Upper lobe of left lung (tissue), 4 donors: Measurements from ENCODE around the gene SMG7.

Experiments used
- EP300 ChIP-seq, 4 donors: sonication (generic); formaldehyde crosslinking; IDR thresholded peaks; one replicate each; pipeline ENCODE4 v1.5.1; 2017; ENCODE audit warnings: antibody characterized with exemption in 4 of 4, control low read depth in 2 of 4
- TF ChIP-seq, protein P1 (sequence below), 6 experiments: fragments of 450-650 bp in 4 of 6; fragments of 200-600 bp in 2 of 6; sonication (generic) in 2 of 6; IDR thresholded peaks; one replicate each; pipeline ENCODE4 v1.5.1; 2016 to 2019; ENCODE audit warnings: antibody characterized with exemption in 6 of 6

DNA sequence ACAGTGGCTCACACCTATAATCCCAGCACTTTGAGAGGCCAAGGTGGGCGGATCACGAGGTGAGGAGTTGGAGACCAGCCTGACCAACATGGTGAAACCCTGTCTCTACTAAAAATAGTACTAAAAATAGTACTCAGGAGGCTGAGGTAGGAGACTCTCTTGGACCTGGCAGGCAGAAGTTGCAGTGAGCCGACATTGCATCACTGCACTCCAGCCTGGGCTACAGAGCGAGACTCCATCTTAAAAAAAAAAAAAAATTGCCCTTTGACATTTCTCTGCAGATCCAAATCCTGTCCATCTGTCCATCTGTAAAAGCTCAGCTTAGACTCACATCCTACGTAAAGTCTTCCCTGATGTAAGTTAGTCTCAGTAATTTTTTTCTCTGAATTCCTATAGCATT is 124.2 kb downstream of the SMG7 start:
- TF ChIP-seq EP300 (IDR thresholded peaks at IDR 0.05): no peak
- TF ChIP-seq, protein P1, sequence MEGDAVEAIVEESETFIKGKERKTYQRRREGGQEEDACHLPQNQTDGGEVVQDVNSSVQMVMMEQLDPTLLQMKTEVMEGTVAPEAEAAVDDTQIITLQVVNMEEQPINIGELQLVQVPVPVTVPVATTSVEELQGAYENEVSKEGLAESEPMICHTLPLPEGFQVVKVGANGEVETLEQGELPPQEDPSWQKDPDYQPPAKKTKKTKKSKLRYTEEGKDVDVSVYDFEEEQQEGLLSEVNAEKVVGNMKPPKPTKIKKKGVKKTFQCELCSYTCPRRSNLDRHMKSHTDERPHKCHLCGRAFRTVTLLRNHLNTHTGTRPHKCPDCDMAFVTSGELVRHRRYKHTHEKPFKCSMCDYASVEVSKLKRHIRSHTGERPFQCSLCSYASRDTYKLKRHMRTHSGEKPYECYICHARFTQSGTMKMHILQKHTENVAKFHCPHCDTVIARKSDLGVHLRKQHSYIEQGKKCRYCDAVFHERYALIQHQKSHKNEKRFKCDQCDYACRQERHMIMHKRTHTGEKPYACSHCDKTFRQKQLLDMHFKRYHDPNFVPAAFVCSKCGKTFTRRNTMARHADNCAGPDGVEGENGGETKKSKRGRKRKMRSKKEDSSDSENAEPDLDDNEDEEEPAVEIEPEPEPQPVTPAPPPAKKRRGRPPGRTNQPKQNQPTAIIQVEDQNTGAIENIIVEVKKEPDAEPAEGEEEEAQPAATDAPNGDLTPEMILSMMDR (IDR thresholded peaks at IDR 0.05): no peak
